Adrenal gland (tissue), 12 donors: ENCODE measurements around the gene NABP1. TPM values are rescaled to one million over a fixed set of nuclear protein-coding genes. Genes with fewer than 3 reads are reported as not detected.

ENCODE experiments used
- DNase-seq, 7 donors: peaks; one replicate each; pipeline ENCODE4 v3.0.0-alpha.2; 2019 to 2020
- H3K27ac ChIP-seq, 5 donors: fragments of 200-600 bp; sonication (generic) in 4 of 5; 1 replicate in 3 of 5; 2 replicates in 2 of 5; pipeline versions ENCODE4 v1.5.1 to v1.8.0; 2016 to 2020; ENCODE audit warnings: mild to moderate bottlenecking in 1 of 5
- H3K27me3 ChIP-seq: fragments of 200-600 bp; 2 replicates; pipeline ENCODE4 v1.8.0; 2021
- H3K36me3 ChIP-seq, 2 donors: fragments of 200-600 bp; replicated peaks in 1 of 2; 1 replicate in 1 of 2; 2 replicates in 1 of 2; pipeline versions ENCODE4 v1.5.1 to v1.8.0; 2018 to 2022
- H3K4me1 ChIP-seq, 2 donors: fragments of 200-600 bp; replicated peaks in 1 of 2; 1 replicate in 1 of 2; 2 replicates in 1 of 2; pipeline versions ENCODE4 v1.5.1 to v1.8.0; 2018 to 2021
- H3K4me3 ChIP-seq, 4 donors: fragments of 200-600 bp; sonication (generic) in 3 of 4; one replicate each; pipeline ENCODE4 v1.5.1; 2016 to 2018
- H3K9me3 ChIP-seq, 3 donors: fragments of 200-600 bp; sonication (generic) in 1 of 3; replicated peaks in 1 of 3; 1 replicate in 2 of 3; 2 replicates in 1 of 3; pipeline versions ENCODE4 v1.5.1 to v1.8.0; 2016 to 2021
- CTCF ChIP-seq, 6 experiments: fragments of 450-650 bp in 4 of 6; fragments of 200-600 bp in 2 of 6; sonication (generic) in 1 of 6; IDR thresholded peaks; 1 replicate in 5 of 6; 2 replicates in 1 of 6; pipeline versions ENCODE4 v1.5.1 to v1.8.0; 2016 to 2021; ENCODE audit warnings: antibody characterized with exemption in 6 of 6, mild to moderate bottlenecking in 2 of 6, moderate library complexity in 1 of 6
- POLR2A ChIP-seq, 2 donors: fragments of 450-650 bp; IDR thresholded peaks; one replicate each; pipeline ENCODE4 v1.6.1; 2017; ENCODE audit warnings: antibody characterized with exemption in 2 of 2, mild to moderate bottlenecking in 2 of 2, moderate library complexity in 1 of 2
- WGBS, 4 donors: extraction: QIAGEN DNeasy Blood & Tissue Kit in 2 of 4; methylation state at CpG; one replicate each; pipeline versions ENCODE4 v1.1.5 to v1.1.7; 2013 to 2017; 5-methylcytosine and 5-hydroxymethylcytosine counted together
- intact Hi-C, 2 donors: fragments of 100-400 bp; cut with DNase I; formaldehyde crosslinking; loops; one replicate each; pipeline versions ENCODE4 v1.14.1 to v1.15.0; 2022 to 2023
- polyA plus RNA-seq, 3 donors: library from polyadenylated mRNA; stranded (reverse); fragments of 200-250 nt in 2 of 3; fragments of 350-450 nt in 1 of 3; fragmentation: Illumina TruSeq in 1 of 3; extraction: RNeasy Lipid Tissue Mini Kit (QIAGEN cat#74804) in 1 of 3; gene quantifications; one replicate each; pipeline ENCODE4 v1.2.3, GENCODE V29; 2013 to 2014
- small RNA-seq, 2 donors: library from RNA; depleted of rRNA; stranded (forward); fragments of <200 nt; gene quantifications; one replicate each; pipeline ENCODE3, GENCODE V24; 2016
- total RNA-seq, 9 donors: library from RNA; depleted of rRNA in 4 of 9; stranded (reverse); fragments of >200 nt in 4 of 9; fragments of 120-200 nt in 1 of 9; fragmentation: NEBNext Ultra II Directional in 1 of 9; extraction: Animal tissue kit (Norgen Biotek cat#: 25700) in 1 of 9; gene quantifications; one replicate each; pipeline versions ENCODE4 v1.1.0 to v1.2.4, GENCODE V29; 2013 to 2023
- donor health status: healthy with polysubstance abuse.
- donor health status: Bipolar disorder and iron deficiency.
- donor health status: DM: yes; HTN: yes; CAD: no.
- donor health status: DM: no; HTN: no; CAD: no.
- donor health status: DM: no; HTN: no; CAD: no.
- donor health status: DM: yes; HTN: yes; CAD: no.

Gene NABP1
- total and polyA plus RNA-seq, 12 donors: 2.5 to 39.9 (median 14.9) TPM

- TF ChIP-seq POLR2A (IDR thresholded peaks at IDR 0.05) (no peak), CTCF (IDR thresholded peaks at IDR 0.05) (no peak)
Observed at GRCh38 chr2:191721331-191721730, 43.4 kb downstream of the NABP1 start.

GRCh38 chr2:191724015-191724414, 46.1 kb downstream of the NABP1 start:
- Histone ChIP-seq H3K9me3 (no peaks in the 10 kb centered on the region), H3K27me3 (no peaks in the 10 kb centered on the region), H3K36me3 (no peaks in the 10 kb centered on the region), H3K27ac (no peak overlapping the region), H3K4me3 (no peak overlapping the region), H3K4me1 (no peaks in the 10 kb centered on the region)
- intact Hi-C loops: no loop called here
- no peak for DNase-seq
- WGBS, 4 donors: 58 to 78% (median 68%) methylated on average over 1 of the region's 1 CpG
- TF ChIP-seq CTCF (IDR thresholded peaks at IDR 0.05): no peak
- TF ChIP-seq POLR2A (IDR thresholded peaks at IDR 0.05): no peak

More at GRCh38 chr2:191721331-191721730, 43.4 kb downstream of the NABP1 start:
- intact Hi-C loops: no loop called here
- no peak for DNase-seq
- no peaks in the 10 kb centered on the region for H3K9me3 ChIP-seq
- 64 to 86% (median 72%) methylated on average over 2 of the region's 2 CpGs for WGBS, 4 donors
- no peak overlapping the region for H3K4me3 ChIP-seq
- H3K36me3 ChIP-seq: no peaks in the 10 kb centered on the region
- no peaks in the 10 kb centered on the region for H3K4me1 ChIP-seq
- no peak overlapping the region for H3K27ac ChIP-seq
- H3K27me3 ChIP-seq: no peaks in the 10 kb centered on the region

GRCh38 chr2:191728750-191729624, 51.1 kb downstream of the NABP1 start:
- intact Hi-C loops: no loop called here
- no peak for TF ChIP-seq CTCF (IDR thresholded peaks at IDR 0.05)
- TF ChIP-seq POLR2A (IDR thresholded peaks at IDR 0.05): no peak
- WGBS, 4 donors: 67 to 81% (median 73%) methylated on average over 5 of the region's 5 CpGs
- no peaks in the 10 kb centered on the region for H3K9me3 ChIP-seq
- no peaks in the 10 kb centered on the region for H3K36me3 ChIP-seq
- H3K27ac ChIP-seq: no peak overlapping the region
- DNase-seq: no peak
- no peaks in the 10 kb centered on the region for H3K4me1 ChIP-seq
- H3K27me3 ChIP-seq: no peaks in the 10 kb centered on the region
- H3K4me3 ChIP-seq: no peak overlapping the region

GRCh38 chr2:191730263-191730662, 52.3 kb downstream of the NABP1 start:
- H3K27me3 ChIP-seq: no peaks in the 10 kb centered on the region
- H3K4me1 ChIP-seq: no peaks in the 10 kb centered on the region
- H3K4me3 ChIP-seq: no peak overlapping the region
- TF ChIP-seq POLR2A (IDR thresholded peaks at IDR 0.05) (no peak), CTCF (IDR thresholded peaks at IDR 0.05) (no peak)
- no peak overlapping the region for H3K27ac ChIP-seq
- H3K36me3 ChIP-seq: no peaks in the 10 kb centered on the region
- H3K9me3 ChIP-seq: no peaks in the 10 kb centered on the region
- intact Hi-C loops: no loop called here
- no peak for DNase-seq

Small RNAs within 50 kb of the gene (small RNA-seq; reads per million reads assigned to genes)
- 0 reads per million in 2 donors for gene RF02271

Other genes with a start within 250 kb of the NABP1 start
- gene CAVIN2, start 169.0 kb downstream of the NABP1 start, total RNA-seq: 10 to 100 TPM; 17.5 to 41.9 (median 32.9) TPM
- gene CAVIN2, start 169.0 kb downstream of the NABP1 start, polyA plus RNA-seq: 10 to 100 TPM; 11.9 to 16.8 (median 14.4) TPM